GM12873 (cell line): ENCODE data around the gene ZNF385C.

Experiments
- TF ChIP-seq, protein P1 (sequence below): IDR thresholded peaks from 2 replicates; pipeline ENCODE4 v1.5.1; 2012; ENCODE audit warnings: low read depth, mild to moderate bottlenecking, moderate library complexity, low read length, control low read depth; ENCODE audit not compliant: insufficient read depth; ENCODE audit errors: missing control alignments

Gene ZNF385C

GRCh38 chr17:42113293-42114069 is 15.2 kb upstream of the ZNF385C start:
- TF ChIP-seq, protein P1, sequence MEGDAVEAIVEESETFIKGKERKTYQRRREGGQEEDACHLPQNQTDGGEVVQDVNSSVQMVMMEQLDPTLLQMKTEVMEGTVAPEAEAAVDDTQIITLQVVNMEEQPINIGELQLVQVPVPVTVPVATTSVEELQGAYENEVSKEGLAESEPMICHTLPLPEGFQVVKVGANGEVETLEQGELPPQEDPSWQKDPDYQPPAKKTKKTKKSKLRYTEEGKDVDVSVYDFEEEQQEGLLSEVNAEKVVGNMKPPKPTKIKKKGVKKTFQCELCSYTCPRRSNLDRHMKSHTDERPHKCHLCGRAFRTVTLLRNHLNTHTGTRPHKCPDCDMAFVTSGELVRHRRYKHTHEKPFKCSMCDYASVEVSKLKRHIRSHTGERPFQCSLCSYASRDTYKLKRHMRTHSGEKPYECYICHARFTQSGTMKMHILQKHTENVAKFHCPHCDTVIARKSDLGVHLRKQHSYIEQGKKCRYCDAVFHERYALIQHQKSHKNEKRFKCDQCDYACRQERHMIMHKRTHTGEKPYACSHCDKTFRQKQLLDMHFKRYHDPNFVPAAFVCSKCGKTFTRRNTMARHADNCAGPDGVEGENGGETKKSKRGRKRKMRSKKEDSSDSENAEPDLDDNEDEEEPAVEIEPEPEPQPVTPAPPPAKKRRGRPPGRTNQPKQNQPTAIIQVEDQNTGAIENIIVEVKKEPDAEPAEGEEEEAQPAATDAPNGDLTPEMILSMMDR = no peak

DNA sequence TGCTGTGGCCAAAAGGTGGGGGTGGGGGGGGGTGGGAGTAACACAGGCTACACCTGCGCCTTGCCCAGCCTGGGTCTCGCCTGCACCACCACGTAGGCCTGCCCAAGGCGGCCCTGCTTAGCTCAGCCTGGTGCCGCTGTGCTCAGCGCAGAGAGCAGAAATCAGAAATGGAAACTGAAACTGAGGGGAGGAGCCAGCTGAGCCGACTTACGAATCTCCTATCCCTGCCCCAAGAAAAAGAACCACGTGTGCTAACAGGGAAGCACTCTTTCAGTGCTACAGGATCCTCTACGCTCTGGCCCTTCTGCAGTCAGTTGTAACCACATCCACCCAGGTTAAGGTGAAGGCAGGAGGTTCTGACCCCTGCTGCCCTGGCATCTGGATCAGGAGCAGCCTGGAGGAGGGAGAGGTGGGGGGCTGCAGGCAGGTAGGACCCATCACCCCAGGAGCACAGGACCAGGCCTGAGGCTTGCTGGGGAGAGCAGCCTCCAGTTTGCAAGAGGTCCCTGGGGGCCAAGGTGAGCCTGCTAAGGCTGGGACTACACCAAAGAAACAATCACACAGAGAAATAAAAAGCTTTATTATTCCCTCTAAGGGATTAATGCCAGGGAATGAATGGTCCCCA is 14.4 kb upstream of the ZNF385C start, which contains the start of gene DHX58:
Gene DHX58 (minus strand): TSS at position 163 of the 625 bp plus-strand sequence. CDS start 822 bp downstream, outside the sequence.
- TF ChIP-seq, protein P1 = no peak

DNA sequence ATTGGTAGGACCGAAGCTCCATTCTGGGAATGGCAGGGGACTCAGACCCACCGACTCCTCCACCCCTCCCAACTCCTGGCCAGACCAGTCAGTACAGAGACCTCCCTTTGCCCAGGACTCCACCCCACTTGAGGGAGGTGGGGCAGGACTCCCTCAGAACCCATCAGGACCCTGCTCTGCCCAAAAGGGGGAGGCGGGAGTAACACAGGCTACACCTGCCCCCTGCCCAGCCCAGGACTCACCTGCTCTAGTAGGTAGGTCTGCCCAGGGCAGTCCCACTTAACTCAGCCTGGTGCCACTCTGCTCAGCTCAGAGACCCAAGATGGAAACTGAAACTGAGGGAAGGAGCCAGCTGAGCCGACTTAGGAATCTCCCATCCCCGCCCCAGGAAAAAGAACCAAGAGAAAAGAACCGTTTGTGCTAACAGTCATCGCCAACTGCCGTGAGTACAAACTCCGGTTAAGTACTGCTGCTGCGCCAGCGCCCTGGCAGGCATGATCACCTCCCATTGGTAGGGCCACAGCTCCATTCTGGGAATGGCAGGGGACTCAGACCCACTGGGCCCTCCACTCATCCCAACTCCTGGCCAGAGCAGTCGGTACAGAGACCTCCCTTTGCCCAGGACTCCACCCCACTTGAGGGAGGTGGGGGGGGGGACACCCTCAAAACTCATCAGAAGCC is 13.7 kb upstream of the ZNF385C start:
- TF ChIP-seq, protein P1 = no peak

- TF ChIP-seq, protein P1 = no peak
Observed at GRCh38 chr17:42111265-42111636, 13.0 kb upstream of the ZNF385C start.

DNA sequence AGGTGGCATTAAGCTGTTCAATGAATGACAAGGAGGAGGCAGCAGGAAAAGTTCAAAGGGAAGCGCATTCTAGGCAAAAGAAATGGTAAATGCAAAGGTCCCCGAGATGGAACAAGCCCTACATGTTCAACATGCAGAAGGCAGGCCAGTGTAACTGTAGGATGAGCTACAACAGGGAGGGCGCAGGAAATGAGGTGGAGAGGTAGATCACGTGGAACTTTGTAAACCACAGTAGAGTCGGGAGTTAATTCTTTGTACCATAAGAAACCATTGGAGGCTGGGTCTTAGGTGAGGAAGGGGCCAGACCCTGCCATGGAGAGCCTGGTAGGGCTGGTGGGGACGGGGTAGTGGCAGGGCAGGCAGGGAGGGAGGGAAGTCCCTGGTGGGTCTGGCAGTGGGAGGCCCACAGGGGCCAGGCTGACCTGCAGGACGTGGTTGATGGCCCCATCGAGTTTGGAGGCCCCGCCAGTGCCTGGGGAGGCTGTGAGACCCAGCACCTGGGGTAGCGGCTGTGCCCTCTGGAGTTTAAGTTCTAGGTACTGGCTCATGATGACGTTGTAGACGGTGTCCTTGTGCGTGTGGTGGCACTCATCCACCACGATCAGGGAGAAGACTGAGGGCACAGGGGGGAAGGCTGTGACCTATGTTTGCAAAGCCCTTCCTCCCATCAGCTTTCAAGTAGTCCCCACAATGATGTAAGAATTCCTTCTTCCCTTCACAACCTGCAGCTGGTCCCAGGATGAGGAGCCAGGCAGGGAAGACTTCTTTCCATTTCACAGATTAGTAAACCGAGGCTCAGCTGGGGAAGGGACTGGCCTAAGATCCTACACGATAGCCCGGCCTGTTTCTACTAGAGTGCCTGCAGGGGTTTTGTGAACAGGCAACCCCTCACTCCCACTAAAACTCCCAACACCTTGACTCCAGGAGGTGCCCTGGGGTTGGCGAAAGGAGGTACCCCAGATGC is 12.3 kb upstream of the ZNF385C start:
- TF ChIP-seq, protein P1 = no peak

- TF ChIP-seq, protein P1 = no peak
Observed at GRCh38 chr17:42109086-42109485, 10.8 kb upstream of the ZNF385C start.
